ENCODE measurements around the gene NPFFR2. TPM values are rescaled to one million over a fixed set of nuclear protein-coding genes. Genes with fewer than 3 reads are reported as not detected.

NPFFR2 gene
- total and polyA plus RNA-seq, 2 experiments from 2014 or later = 0.28 to 2.9 TPM

GRCh38 chr4:72128741-72129140 is 96.9 kb downstream of the NPFFR2 start:
- H3K27me3 Mint-ChIP-seq (ENCODE audit: insufficient read depth, low read depth, poor library complexity) = peaks cover 2% of the 10 kb centered on the region
- H3K4me3 ChIP-seq = no peak overlapping the region
- H3K9me3 Mint-ChIP-seq = no peaks in the 10 kb centered on the region
- H3K27ac Mint-ChIP-seq = no peak overlapping the region
- H4K20me1 ChIP-seq (replicated peaks; ENCODE audit: insufficient read depth) = no peaks in the 10 kb centered on the region
- peaks cover 7% of the 10 kb centered on the region; the same call in 1 of the 2 replicates for H3K4me1 ChIP-seq (ENCODE audit: insufficient read depth)
- H3K9me2 ChIP-seq (ENCODE audit: insufficient read depth) = peaks cover 7% of the 10 kb centered on the region; the same call in 1 of the 2 replicates
- TF ChIP-seq ZNF462 (CRISPR knock-in tag; IDR thresholded peaks at IDR 0.05) (no peak), ZNF331 (CRISPR knock-in tag; IDR thresholded peaks at IDR 0.05; ENCODE audit: low read depth) (no peak), JUNB (IDR thresholded peaks at IDR 0.05; ENCODE audit: unreplicated experiment) (no peak), ZNF114 (CRISPR knock-in tag; IDR thresholded peaks at IDR 0.05) (no peak), POLR2AphosphoS5 (IDR thresholded peaks at IDR 0.05; ENCODE audit: low read depth) (no peak), CREB1 (CRISPR knock-in tag; IDR thresholded peaks at IDR 0.05; ENCODE audit: low read depth) (no peak), EZH2phosphoT487 (IDR thresholded peaks at IDR 0.05; ENCODE audit: unreplicated experiment) (no peak), CTCF (conservative IDR thresholded peaks at IDR 0.05; ENCODE audit: low read depth in 2 of 2) (no peak), REST (IDR thresholded peaks at IDR 0.05; ENCODE audit: unreplicated experiment) (no peak), EZH2 (IDR thresholded peaks at IDR 0.05; ENCODE audit: low read depth, unreplicated experiment) (no peak), STAT1 (IDR thresholded peaks at IDR 0.05; ENCODE audit: unreplicated experiment) (no peak)
- H3K79me2 ChIP-seq (replicated peaks; ENCODE audit: insufficient read depth) = no peaks in the 10 kb centered on the region
- peaks cover 3% of the 10 kb centered on the region; the same call in 2 of the 3 replicates for H3K4me1 Mint-ChIP-seq
- no peak overlapping the region for H3K4me2 ChIP-seq
- H3K36me3 ChIP-seq (ENCODE audit: insufficient read depth) = no peaks in the 10 kb centered on the region
- no peaks in the 10 kb centered on the region; the same call in 2 of the 3 replicates for H3K36me3 Mint-ChIP-seq (ENCODE audit: low read depth)
- H2AFZ ChIP-seq = no peak overlapping the region
- H3K27me3 ChIP-seq (ENCODE audit: insufficient read depth) = no peaks in the 10 kb centered on the region
- ATAC-seq = no peak
- no peak overlapping the region for H3K27ac ChIP-seq (ENCODE audit: low read depth)
- H3F3A ChIP-seq (replicated peaks; ENCODE audit: low read depth) = no peaks in the 10 kb centered on the region
- H3K4me3 Mint-ChIP-seq = no peak overlapping the region
- DNase-seq (ENCODE audit: low spot score) = no peak

All from GM23338 (cell line).